ENCODE results near the gene LIMK2.
"Not testable (repeated sequence)": the region's sequence is repeated elsewhere in the genome, so short reads cannot be mapped to it uniquely, and the experiment has no call there.

Gene LIMK2

GRCh38 chr22:31295360-31295759 is 83.3 kb downstream of the LIMK2 start:
- no peak for DNase-seq

- no peak for DNase-seq
Observed at GRCh38 chr22:31295831-31296657, 83.9 kb downstream of the LIMK2 start.

GRCh38 chr22:31300896-31301295 is 88.8 kb downstream of the LIMK2 start:
- DNase-seq: no peak

- no peak for DNase-seq
Observed at GRCh38 chr22:31302006-31302405, 89.9 kb downstream of the LIMK2 start.

- no peak for DNase-seq
Observed at GRCh38 chr22:31302537-31302936, 90.4 kb downstream of the LIMK2 start.

- DNase-seq: no peak
Observed at GRCh38 chr22:31305194-31305593, 93.1 kb downstream of the LIMK2 start.

- no peak for DNase-seq
Observed at GRCh38 chr22:31308181-31308580, 96.1 kb downstream of the LIMK2 start.

GRCh38 chr22:31313366-31314147 is 101.5 kb downstream of the LIMK2 start:
- peak; percentile 61 for DNase-seq

GRCh38 chr22:31314220-31314619 is 102.1 kb downstream of the LIMK2 start:
- not testable (repeated sequence) for DNase-seq

- no peak for DNase-seq
Observed at GRCh38 chr22:31321421-31321820, 109.3 kb downstream of the LIMK2 start.

GRCh38 chr22:31323578-31324550 is 111.8 kb downstream of the LIMK2 start:
- DNase-seq: no peak

GRCh38 chr22:31326877-31327276 is 114.8 kb downstream of the LIMK2 start:
- no peak for DNase-seq

GRCh38 chr22:31327806-31328543 is 115.9 kb downstream of the LIMK2 start:
- DNase-seq: no peak

- DNase-seq: no peak
Observed at GRCh38 chr22:31328544-31328960, 116.5 kb downstream of the LIMK2 start.

GRCh38 chr22:31329029-31329428 is 116.9 kb downstream of the LIMK2 start:
- no peak for DNase-seq

Data from retina (tissue), 1 donor.